Measurements from ENCODE around the gene HNF4A. TPM values are rescaled to one million over a fixed set of nuclear protein-coding genes. Genes with fewer than 3 reads are reported as not detected.

The HNF4A gene
- total and polyA plus RNA-seq, 2 of the 13 experiments (the other 11 are each of a cell fraction or from before 2014, with no cell fraction given): 80.9 to 169 TPM

- TF ChIP-seq HNF1B (CRISPR knock-in tag; IDR thresholded peaks at IDR 0.05) (no peak), HDAC1 (CRISPR knock-in tag; IDR thresholded peaks at IDR 0.05) (no peak), MTA3 (CRISPR knock-in tag; IDR thresholded peaks at IDR 0.05) (no peak), NAIF1 (CRISPR knock-in tag; IDR thresholded peaks at IDR 0.05; ENCODE audit: borderline replicate concordance) (no peak), HNRNPLL (IDR thresholded peaks at IDR 0.05; ENCODE audit: low read depth, low read length, poor library complexity, severe bottlenecking) (peak; percentile 28), TFDP1 (CRISPR knock-in tag; IDR thresholded peaks at IDR 0.05; ENCODE audit: borderline replicate concordance) (no peak), POLR2AphosphoS5 (IDR thresholded peaks at IDR 0.05; ENCODE audit: low read depth, low read length) (no peak), SMAD3 (CRISPR knock-in tag; IDR thresholded peaks at IDR 0.05) (no peak), ZNF20 (CRISPR knock-in tag; IDR thresholded peaks at IDR 0.05) (no peak), ZNF552 (CRISPR knock-in tag; IDR thresholded peaks at IDR 0.05; ENCODE audit: borderline replicate concordance) (no peak), BRCA1 (CRISPR knock-in tag; IDR thresholded peaks at IDR 0.05) (no peak), ZNF710 (CRISPR knock-in tag; IDR thresholded peaks at IDR 0.05; ENCODE audit: borderline replicate concordance) (0 out of 2 replicates have a peak, but pooled peaks have one; percentile 39), ZNF558 (CRISPR knock-in tag; IDR thresholded peaks at IDR 0.05; ENCODE audit: borderline replicate concordance) (no peak), ATF2 (CRISPR knock-in tag; IDR thresholded peaks at IDR 0.05) (no peak), ZNF292 (CRISPR knock-in tag; IDR thresholded peaks at IDR 0.05; ENCODE audit: borderline replicate concordance, low read depth) (0 out of 2 replicates have a peak, but pooled peaks have one; percentile 48), HNRNPL (IDR thresholded peaks at IDR 0.05; ENCODE audit: low read depth, low read length) (peak; percentile 89), KDM4B (CRISPR knock-in tag; IDR thresholded peaks at IDR 0.05) (no peak), FOXK1 (CRISPR knock-in tag; IDR thresholded peaks at IDR 0.05; ENCODE audit: borderline replicate concordance, low read depth) (no peak), AGO1 (IDR thresholded peaks at IDR 0.05; ENCODE audit: low read depth, low read length, poor library complexity, severe bottlenecking) (peak; percentile 54), ZNF280D (CRISPR knock-in tag; IDR thresholded peaks at IDR 0.05) (no peak), SP140L (CRISPR knock-in tag; IDR thresholded peaks at IDR 0.05; ENCODE audit: borderline replicate concordance) (no peak), SP5 (CRISPR knock-in tag; IDR thresholded peaks at IDR 0.05; ENCODE audit: borderline replicate concordance, low read depth) (no peak)
Observed at GRCh38 chr20:44336086-44336485, 19.4 kb upstream of the HNF4A start (continued).
